ENCODE measurements around the gene PPP1R7.

DNA sequence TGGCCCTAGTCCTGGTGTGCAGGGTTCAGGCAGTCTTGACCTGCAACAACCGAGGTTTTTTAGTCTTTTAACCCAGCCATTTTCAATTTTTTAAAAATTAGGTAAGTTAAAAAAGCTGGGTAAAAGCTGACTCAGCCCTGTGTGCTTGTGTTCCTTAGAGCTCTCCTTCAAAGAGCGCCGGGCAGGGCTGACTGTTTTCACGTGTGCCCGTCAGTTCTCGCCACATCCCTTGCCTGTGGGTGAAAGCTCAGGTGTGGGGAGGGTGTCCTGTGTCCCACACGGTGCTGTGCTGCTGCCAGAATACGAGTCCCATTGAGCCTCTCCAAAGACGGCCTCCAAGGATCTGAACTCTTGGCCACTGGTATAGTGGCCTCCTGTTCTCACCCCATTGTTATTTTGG is 33.0 kb downstream of the PPP1R7 start:
- no peak for TF ChIP-seq POLR2A (IDR thresholded peaks at IDR 0.05; ENCODE audit: low read depth)
- TF ChIP-seq POLR2AphosphoS5 (IDR thresholded peaks at IDR 0.05): no peak
- TF ChIP-seq, protein P1, sequence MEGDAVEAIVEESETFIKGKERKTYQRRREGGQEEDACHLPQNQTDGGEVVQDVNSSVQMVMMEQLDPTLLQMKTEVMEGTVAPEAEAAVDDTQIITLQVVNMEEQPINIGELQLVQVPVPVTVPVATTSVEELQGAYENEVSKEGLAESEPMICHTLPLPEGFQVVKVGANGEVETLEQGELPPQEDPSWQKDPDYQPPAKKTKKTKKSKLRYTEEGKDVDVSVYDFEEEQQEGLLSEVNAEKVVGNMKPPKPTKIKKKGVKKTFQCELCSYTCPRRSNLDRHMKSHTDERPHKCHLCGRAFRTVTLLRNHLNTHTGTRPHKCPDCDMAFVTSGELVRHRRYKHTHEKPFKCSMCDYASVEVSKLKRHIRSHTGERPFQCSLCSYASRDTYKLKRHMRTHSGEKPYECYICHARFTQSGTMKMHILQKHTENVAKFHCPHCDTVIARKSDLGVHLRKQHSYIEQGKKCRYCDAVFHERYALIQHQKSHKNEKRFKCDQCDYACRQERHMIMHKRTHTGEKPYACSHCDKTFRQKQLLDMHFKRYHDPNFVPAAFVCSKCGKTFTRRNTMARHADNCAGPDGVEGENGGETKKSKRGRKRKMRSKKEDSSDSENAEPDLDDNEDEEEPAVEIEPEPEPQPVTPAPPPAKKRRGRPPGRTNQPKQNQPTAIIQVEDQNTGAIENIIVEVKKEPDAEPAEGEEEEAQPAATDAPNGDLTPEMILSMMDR (IDR thresholded peaks at IDR 0.05): no peak
- no peak for TF ChIP-seq EP300 (IDR thresholded peaks at IDR 0.05)

Data from esophagus muscularis mucosa (tissue), 4 donors.